HTR-8/SVneo (cell line): Measurements from ENCODE around the gene MYCBP2.
"Not testable (repeated sequence)": the region's sequence is repeated elsewhere in the genome, so short reads cannot be mapped to it uniquely, and the experiment has no call there.

ENCODE experiments used
- DNase-seq: peaks from one replicate; pipeline ENCODE4 v3.0.0; 2011; ENCODE audit warnings: low spot score, mixed read lengths; ENCODE audit not compliant: insufficient read length
- FAIRE-seq: peaks from 2 replicates; lab custom pipeline; 2011; peaks lifted over from hg19 to GRCh38; lab: Jason Lieb, UNC

The MYCBP2 gene

DNA sequence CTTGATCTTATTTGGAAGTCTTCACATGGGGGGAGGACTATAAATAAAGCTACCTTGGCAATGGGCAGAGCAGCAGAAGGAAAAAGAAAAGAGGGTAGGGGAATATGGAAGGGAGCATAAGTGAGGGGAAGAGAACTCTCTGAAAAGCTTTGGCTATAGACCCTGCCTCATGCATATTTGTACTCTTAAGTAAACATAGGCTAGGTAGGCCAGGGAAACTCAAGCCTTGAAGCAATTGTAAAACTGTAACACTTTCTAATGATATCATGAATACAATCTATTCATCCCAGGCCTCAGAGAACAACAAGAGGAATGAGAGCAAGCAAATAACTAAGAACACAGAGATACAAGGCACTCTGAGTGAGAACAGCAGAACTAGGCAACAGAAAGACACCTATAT is 20.4 kb downstream of the MYCBP2 start:
- DNase-seq (no peak), FAIRE-seq (no peak)

DNA sequence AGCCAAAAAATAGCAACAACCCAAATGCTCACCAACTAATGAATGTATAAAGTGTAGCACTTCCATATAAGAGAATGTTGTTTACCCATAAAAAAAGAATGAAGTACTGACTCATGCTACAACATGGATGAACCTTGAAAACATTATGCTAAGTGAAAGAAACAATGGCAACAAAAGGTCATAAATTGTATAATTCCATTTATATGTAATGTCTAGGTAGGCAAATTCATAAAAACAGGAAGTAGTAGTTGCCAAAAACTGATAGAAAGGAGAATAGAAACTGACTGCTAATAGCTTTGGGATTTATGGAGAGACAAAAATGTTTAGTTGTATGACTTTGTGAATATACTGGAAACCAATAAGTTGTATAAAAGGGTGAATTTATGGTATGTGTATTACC is 21.6 kb downstream of the MYCBP2 start:
- no peak for FAIRE-seq
- no peak for DNase-seq

DNA sequence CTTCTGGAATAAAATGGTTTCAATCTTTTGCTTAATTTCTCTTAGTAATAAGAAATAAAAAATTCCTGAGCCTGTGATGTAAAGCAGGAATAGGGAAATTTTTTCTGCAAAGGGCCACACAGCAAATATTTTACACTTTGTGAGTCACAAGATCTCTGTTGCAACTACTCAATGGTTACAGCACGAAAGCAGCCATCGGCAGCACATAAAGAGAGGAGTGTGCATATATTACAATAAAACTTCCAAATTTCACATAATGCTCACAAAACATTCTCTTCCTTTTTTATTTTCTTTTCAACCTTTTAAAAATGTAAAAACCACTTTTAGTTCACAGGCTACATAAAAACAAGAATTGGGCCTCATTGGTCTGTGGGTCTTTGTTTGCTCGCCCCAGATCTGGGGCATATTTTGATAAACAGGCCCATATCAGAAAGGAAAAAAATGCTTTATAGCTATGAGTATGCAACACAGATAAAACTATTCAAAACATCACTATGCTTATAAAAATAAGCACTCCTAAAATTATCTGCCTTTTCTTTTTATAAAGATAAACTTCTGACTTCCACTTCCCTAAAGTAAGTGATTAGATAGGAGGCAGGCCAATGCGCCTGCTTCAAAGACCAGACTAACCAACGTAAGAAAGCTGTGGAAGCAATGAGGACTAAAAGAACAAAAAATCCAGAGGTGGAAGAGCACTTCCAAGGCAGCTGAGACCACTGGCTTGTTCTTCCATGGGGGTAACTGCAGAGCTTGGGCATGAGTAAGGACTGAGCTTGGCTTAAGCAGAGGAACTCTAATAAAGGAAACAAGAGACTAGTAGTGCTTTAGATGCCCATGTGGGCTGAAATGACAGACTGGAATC is 26.5 kb downstream of the MYCBP2 start:
- no peak for DNase-seq
- no peak for FAIRE-seq

DNA sequence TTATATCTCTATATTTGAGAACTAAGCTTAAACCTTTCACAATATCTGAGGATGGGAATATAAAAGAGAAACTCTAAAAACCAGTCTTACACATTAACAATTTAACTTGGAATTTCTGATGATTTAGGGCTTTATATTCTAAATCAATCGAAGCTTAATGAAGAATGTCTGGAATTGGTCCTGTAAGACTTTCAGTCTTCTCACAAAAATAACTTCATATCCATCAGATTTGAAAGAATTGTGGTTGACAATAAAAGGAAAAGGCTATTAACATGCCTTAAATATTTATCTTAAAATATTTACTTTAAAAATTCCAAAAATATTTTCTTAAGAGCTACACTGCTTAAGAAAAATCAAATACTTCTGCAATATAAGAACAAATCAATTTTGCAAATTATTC is 27.3 kb downstream of the MYCBP2 start:
- FAIRE-seq = no peak
- no peak for DNase-seq

- FAIRE-seq = no peak
- no peak for DNase-seq
These were observed 28.5 kb downstream of the MYCBP2 start for GRCh38 chr13:77298426-77298825.

GRCh38 chr13:77291774-77292173 is 35.1 kb downstream of the MYCBP2 start:
- DNase-seq = no peak
- FAIRE-seq = no peak

DNA sequence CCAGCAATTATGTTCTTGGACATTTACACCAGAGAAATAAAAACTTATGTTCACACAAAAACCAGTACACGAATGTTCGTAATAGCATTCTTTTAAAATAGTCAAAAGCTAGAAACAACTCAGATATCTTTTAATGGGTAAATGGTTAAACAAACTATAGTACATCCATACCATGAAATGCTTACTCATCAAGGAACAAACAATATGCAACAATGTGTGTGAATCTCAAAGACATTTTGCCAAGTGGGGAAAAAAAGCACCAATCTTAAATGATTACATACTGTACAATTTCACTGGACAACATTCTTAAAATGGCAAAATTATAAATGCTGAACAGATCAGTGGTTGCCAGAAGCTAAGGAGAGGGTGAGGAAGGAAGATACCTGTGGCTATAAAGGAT is 36.6 kb downstream of the MYCBP2 start:
- DNase-seq (no peak), FAIRE-seq (no peak)

- DNase-seq (no peak), FAIRE-seq (no peak)
These were observed 37.0 kb downstream of the MYCBP2 start for GRCh38 chr13:77289851-77290250.

- DNase-seq, FAIRE-seq: not testable (repeated sequence)
These were observed 41.3 kb downstream of the MYCBP2 start for GRCh38 chr13:77285632-77286031.

DNA sequence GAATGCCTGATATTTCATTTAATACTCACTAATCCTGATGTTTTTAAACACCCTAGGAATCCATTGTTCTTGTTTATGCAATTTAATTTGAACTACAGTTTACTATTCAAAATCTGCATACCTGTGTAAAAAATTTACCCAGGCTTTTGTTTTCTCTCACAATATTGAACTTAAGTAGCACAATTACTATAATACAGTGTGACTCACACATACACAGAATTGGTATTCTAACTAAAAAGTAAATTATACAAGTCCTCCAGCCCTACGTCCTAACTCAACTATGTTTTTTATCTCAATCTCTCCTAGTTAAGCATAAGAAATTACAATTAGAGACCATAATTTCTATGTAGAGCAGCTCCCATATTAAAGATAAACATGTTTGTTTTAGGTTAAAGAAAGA is 41.8 kb downstream of the MYCBP2 start:
- no peak for FAIRE-seq
- DNase-seq = no peak

DNA sequence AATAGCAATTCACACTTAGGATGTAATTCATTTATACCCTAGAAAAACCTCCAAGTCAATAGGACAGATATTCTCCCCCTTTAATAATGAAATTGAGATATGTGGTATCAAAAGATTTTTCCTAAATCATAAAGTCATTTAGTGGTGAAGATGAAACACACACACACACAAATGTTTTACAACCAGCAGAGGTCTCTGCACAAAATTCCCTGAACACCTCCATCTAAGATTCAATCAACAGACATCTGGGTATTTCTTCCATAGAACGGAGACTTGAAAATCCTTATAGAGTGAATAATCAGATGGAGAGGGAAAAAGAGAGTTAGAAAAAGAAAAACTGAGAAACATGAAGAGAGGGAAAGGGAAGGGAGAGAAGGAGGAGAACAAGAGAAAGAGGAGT is 52.8 kb downstream of the MYCBP2 start:
- DNase-seq (no peak), FAIRE-seq (no peak)

- FAIRE-seq = no peak
- no peak for DNase-seq
These were observed 57.8 kb downstream of the MYCBP2 start for GRCh38 chr13:77269141-77269540.

DNA sequence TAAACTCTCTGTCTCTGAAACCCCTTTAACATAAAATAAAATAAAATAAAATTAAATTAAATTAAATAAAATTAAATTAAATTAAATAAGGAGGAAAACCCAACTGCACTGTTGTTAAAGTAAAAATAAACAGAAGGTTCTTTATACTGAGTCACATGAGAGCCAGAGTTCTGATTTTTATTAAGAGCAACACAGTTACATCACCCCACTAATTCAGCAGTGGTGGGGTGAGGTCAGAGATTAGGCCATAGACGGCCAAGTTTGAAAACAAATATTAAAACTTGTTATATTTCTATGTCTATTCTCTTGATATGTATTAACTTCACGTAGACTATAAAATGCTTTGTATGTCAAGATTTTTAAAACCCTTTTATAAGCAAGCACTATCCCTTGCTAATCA is 59.5 kb downstream of the MYCBP2 start:
- DNase-seq (no peak), FAIRE-seq (no peak)

DNA sequence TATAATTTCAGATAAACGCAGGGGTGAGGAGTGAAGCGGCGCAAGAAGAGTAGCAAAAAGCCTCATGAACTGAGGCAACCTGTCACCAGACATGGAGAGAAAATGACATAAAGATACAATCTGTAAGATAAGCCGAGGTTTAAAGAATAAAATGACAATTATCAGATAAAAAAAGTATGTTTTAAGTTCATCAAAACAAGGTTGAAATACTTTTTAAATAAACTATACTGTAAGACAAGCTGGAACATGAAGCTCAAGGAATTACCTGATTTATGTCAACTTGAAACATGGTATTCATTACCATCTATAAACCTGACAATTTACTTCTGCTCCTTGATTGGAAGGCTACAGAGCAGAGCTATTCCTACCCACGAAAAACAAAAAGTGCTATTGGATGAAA is 61.6 kb downstream of the MYCBP2 start:
- FAIRE-seq = no peak
- DNase-seq = no peak

GRCh38 chr13:77262198-77262597 is 64.7 kb downstream of the MYCBP2 start:
- DNase-seq (no peak), FAIRE-seq (no peak)

DNA sequence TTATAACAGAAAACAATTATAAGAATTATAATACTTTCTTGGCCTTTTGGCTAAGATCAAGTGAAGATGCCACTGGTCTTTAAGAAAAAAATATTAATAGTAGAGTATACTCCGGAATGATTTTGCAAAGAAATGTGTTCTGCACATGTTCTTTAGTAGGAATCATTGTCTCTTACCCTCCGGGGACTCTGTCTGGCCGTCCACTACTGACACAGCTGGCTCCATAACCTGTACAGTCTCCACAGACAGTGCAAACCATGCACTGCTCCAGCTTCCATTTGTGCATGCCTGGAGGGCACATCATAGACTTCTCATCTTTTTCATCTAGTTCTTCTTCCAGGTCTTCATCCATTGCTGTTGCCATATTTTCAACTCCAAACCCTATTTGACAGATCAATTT is 75.9 kb downstream of the MYCBP2 start:
- FAIRE-seq = no peak
- no peak for DNase-seq

- FAIRE-seq = not testable (repeated sequence)
These were observed 81.7 kb downstream of the MYCBP2 start for GRCh38 chr13:77245224-77245623.

DNA sequence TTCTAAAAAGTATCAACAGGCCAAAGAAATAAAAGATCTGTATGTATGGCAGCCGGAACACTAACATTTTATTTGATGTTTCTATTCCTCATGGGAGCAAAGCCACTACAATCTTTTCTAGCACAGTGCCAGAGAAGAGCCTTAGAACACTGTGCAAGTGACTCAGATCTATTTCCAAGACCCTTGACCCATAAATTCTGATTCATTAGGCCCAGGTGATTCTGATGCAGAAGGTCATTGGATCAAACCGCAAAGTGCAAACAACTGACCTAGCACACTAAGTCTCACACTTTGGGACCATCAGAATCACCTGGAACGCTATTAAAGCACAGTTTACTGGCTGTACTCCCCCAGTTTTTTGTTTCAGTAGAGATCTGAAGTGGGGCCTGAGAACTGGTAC is 87.6 kb downstream of the MYCBP2 start:
- no peak for DNase-seq
- no peak for FAIRE-seq

More at GRCh38 chr13:77245224-77245623, 81.7 kb downstream of the MYCBP2 start:
- DNase-seq = not testable (repeated sequence)

DNA sequence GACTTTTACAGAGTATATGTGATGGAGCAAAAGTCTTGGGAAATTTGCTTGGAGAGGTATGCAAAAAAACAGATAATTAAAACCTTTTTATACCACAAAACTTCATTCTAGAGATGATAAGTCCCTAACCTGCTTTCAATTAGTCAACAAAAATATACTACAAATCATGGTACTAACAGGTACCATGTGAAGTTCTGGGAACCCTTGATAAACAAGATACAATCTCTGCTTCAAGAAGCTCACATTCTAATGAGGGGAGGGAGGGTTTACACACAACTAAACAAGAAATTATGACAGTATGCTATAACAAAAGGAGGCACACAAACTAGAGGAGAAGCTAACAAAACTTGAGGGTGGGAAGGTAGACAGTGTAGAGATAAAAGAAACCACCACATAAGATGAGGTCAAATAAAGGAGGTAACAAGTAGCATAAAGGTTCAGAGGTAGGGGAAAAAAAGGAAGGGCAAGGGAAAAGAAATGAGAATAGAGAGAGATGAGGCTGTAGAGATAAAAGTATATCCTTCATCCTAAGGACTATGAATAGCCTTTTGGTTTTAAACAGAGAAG is 91.4 kb downstream of the MYCBP2 start:
- DNase-seq (no peak), FAIRE-seq (no peak)

DNA sequence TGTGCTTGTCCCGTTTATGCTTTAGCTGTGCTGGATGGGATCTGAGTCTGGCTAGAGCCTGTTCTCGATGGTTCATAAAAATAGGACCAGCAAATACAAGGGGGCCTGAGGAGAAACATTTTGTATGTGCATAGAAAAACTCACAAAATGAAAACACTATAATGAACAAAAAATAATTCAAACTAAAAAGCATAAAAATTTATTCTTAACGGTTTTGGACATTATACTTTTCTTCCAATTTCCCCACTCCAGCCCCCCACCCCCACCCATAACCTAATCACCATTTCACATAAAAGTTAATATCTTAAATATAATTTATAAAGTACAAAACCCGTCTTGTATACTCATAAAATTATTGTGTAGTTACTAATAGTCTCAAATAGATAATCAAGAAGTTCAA is 93.7 kb downstream of the MYCBP2 start:
- FAIRE-seq = no peak
- DNase-seq = no peak

DNA sequence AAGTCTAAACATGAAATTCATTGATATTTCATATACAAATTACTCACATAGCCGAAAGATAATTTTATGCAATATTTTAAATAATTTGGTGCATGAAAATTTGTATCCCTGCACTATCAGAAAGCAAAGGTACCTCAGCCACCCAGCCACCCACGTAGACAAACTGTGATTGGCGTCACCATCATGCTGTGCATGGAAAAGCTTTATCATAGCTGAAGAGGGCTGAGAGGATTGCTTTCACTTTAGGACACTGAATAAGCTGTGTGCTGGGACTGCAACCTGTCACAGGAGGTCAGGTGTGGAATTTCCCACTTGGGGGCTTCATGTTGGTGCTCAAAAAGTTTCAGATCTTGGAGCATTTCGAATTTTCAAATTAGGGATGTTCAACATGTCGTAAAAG is 96.3 kb downstream of the MYCBP2 start:
- no peak for FAIRE-seq
- DNase-seq = no peak

- DNase-seq (no peak), FAIRE-seq (no peak)
These were observed 100.9 kb downstream of the MYCBP2 start for GRCh38 chr13:77225946-77226345.
